Osteoblast (primary cell): Measurements from ENCODE around the gene CTNNA2. TPM values are rescaled to one million over a fixed set of nuclear protein-coding genes. Genes with fewer than 3 reads are reported as not detected.

Experiments used
- DNase-seq: peaks from one replicate; pipeline ENCODE4 v3.0.0; 2011; ENCODE audit warnings: low spot score, mixed read lengths; ENCODE audit not compliant: insufficient read length; ENCODE audit errors: missing footprints
- H2AFZ ChIP-seq: 2 replicates; pipeline ENCODE4 v1.6.0; 2011; ENCODE audit warnings: mild to moderate bottlenecking, low read length
- H3K27ac ChIP-seq: 2 replicates; pipeline ENCODE4 v1.5.1; 2011; ENCODE audit warnings: mild to moderate bottlenecking, low read depth, low read length, moderate library complexity
- H3K27me3 ChIP-seq: 2 replicates; pipeline ENCODE4 v1.6.0; 2012; ENCODE audit warnings: mild to moderate bottlenecking, control low read depth, inconsistent platforms, low read length, moderate library complexity; ENCODE audit not compliant: insufficient read depth
- H3K36me3 ChIP-seq: 2 replicates; pipeline ENCODE4 v1.5.1; 2011; ENCODE audit warnings: mild to moderate bottlenecking, low read length, control low read depth, moderate library complexity; ENCODE audit not compliant: insufficient read depth
- H3K4me1 ChIP-seq: 2 replicates; pipeline ENCODE4 v1.5.1; 2011; ENCODE audit warnings: mild to moderate bottlenecking, low read length, control low read depth, moderate library complexity; ENCODE audit not compliant: insufficient read depth
- H3K4me2 ChIP-seq: 2 replicates; pipeline ENCODE4 v1.6.0; 2011; ENCODE audit warnings: mild to moderate bottlenecking, low read length; ENCODE audit not compliant: insufficient read depth
- H3K4me3 ChIP-seq: fragments of 200-600 bp; sonication (generic); 3 replicates; pipeline ENCODE4 v1.5.1; 2012; ENCODE audit warnings: mild to moderate bottlenecking, low read length, inconsistent platforms; ENCODE audit not compliant: insufficient read depth
- H3K79me2 ChIP-seq: 2 replicates; pipeline ENCODE4 v1.6.0; 2012; ENCODE audit warnings: mild to moderate bottlenecking, low read length, control low read depth, inconsistent platforms; ENCODE audit not compliant: insufficient read depth
- H3K9me3 ChIP-seq: 2 replicates; pipeline ENCODE4 v1.5.1; 2011; ENCODE audit warnings: low read depth, low read length, control low read depth
- H4K20me1 ChIP-seq: 2 replicates; pipeline ENCODE4 v1.6.0; 2012; ENCODE audit warnings: mild to moderate bottlenecking, low read length, control low read depth; ENCODE audit not compliant: insufficient read depth
- total RNA-seq: library from RNA; depleted of rRNA; stranded (reverse); fragments of >200 nt; gene quantifications from 2 replicates; pipeline ENCODE4 v1.2.3, GENCODE V29; 2012
- TF ChIP-seq, protein P1 (sequence below): IDR thresholded peaks from 2 replicates; pipeline ENCODE4 v1.5.1; 2011; ENCODE audit warnings: mild to moderate bottlenecking, low read depth, low read length, moderate library complexity; ENCODE audit errors: extremely low read depth

Gene CTNNA2
- total RNA-seq, 1 donor = not detected

GRCh38 chr2:80348953-80349352 is 836.1 kb downstream of the CTNNA2 start:
- H3K4me2 ChIP-seq = no peak overlapping the region
- no peak for DNase-seq

DNA sequence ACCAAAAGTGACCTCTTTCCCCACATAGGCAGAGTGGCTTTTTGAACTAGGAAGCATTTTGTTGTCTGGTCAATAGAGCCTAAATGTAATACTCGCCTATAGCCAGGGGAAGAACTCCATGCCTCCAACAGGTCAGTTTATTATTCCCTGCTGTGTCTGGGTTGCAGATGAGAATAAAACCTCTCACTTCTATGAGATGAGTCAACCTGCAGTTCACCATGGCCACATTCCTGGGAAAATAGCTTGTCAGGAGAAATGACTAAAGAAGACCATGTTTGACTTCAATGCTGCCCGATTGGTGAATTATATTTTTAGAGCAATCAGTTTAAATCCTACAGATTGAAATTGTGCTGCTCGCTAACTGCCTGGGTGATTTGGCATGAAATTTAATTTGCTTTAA is 838.4 kb downstream of the CTNNA2 start:
- Histone ChIP-seq H3K36me3 (no peaks in the 10 kb centered on the region), H3K4me2 (no peak overlapping the region), H4K20me1 (no peaks in the 10 kb centered on the region), H3K9me3 (no peaks in the 10 kb centered on the region), H3K4me3 (no peak overlapping the region), H3K79me2 (no peaks in the 10 kb centered on the region), H2AFZ (no peak overlapping the region), H3K4me1 (no peaks in the 10 kb centered on the region), H3K27ac (no peak overlapping the region), H3K27me3 (no peaks in the 10 kb centered on the region)
- TF ChIP-seq, protein P1, sequence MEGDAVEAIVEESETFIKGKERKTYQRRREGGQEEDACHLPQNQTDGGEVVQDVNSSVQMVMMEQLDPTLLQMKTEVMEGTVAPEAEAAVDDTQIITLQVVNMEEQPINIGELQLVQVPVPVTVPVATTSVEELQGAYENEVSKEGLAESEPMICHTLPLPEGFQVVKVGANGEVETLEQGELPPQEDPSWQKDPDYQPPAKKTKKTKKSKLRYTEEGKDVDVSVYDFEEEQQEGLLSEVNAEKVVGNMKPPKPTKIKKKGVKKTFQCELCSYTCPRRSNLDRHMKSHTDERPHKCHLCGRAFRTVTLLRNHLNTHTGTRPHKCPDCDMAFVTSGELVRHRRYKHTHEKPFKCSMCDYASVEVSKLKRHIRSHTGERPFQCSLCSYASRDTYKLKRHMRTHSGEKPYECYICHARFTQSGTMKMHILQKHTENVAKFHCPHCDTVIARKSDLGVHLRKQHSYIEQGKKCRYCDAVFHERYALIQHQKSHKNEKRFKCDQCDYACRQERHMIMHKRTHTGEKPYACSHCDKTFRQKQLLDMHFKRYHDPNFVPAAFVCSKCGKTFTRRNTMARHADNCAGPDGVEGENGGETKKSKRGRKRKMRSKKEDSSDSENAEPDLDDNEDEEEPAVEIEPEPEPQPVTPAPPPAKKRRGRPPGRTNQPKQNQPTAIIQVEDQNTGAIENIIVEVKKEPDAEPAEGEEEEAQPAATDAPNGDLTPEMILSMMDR = no peak
- DNase-seq = no peak

More at GRCh38 chr2:80348953-80349352, 836.1 kb downstream of the CTNNA2 start:
- Histone ChIP-seq H3K4me3 (no peak overlapping the region), H3K27ac (no peak overlapping the region), H3K79me2 (no peaks in the 10 kb centered on the region), H3K4me1 (no peaks in the 10 kb centered on the region), H3K36me3 (no peaks in the 10 kb centered on the region), H3K9me3 (no peaks in the 10 kb centered on the region), H4K20me1 (no peaks in the 10 kb centered on the region), H2AFZ (no peak overlapping the region), H3K27me3 (no peaks in the 10 kb centered on the region)
- TF ChIP-seq, protein P1 = no peak

DNA sequence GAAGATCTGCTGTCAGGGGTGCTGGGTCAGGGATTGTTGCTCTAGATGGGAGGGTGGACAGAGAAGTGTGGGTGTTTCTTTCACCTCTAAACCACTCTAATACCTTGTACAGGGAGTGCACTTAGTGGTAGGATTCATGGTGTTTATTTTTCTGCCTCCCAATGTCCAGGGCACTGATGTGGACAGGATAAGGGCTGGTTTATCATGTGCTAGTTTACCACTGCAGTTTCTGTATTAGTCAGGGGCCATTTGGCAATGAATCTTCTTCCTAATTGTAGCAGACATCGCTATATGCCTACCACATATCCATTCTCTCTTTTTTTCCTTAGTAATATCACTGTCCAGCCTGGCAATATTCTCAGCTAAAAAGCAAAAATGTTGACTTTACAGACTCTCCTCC is 842.0 kb downstream of the CTNNA2 start:
- Histone ChIP-seq H2AFZ (no peak overlapping the region), H3K27me3 (no peaks in the 10 kb centered on the region), H3K4me1 (no peaks in the 10 kb centered on the region), H3K27ac (no peak overlapping the region), H4K20me1 (no peaks in the 10 kb centered on the region), H3K9me3 (no peaks in the 10 kb centered on the region), H3K4me2 (no peak overlapping the region), H3K4me3 (no peak overlapping the region), H3K79me2 (no peaks in the 10 kb centered on the region), H3K36me3 (no peaks in the 10 kb centered on the region)
- TF ChIP-seq, protein P1 = no peak
- no peak for DNase-seq

GRCh38 chr2:80361904-80362303 is 849.1 kb downstream of the CTNNA2 start:
- no peak overlapping the region for H2AFZ ChIP-seq

More at GRCh38 chr2:80361904-80362303, 849.1 kb downstream of the CTNNA2 start:
- Histone ChIP-seq H3K4me2 (no peak overlapping the region), H3K27me3 (no peaks in the 10 kb centered on the region), H3K79me2 (no peaks in the 10 kb centered on the region), H3K4me3 (no peak overlapping the region), H4K20me1 (no peaks in the 10 kb centered on the region), H3K27ac (no peak overlapping the region), H3K9me3 (no peaks in the 10 kb centered on the region), H3K4me1 (no peaks in the 10 kb centered on the region), H3K36me3 (no peaks in the 10 kb centered on the region)
- DNase-seq = no peak
- TF ChIP-seq, protein P1 = no peak
